Right cardiac atrium (tissue), 5 donors: Measurements from ENCODE around the gene FYTTD1. TPM values are rescaled to one million over a fixed set of nuclear protein-coding genes. Genes with fewer than 3 reads are reported as not detected.
"Not testable (repeated sequence)": the region's sequence is repeated elsewhere in the genome, so short reads cannot be mapped to it uniquely, and the experiment has no call there.

Experiments
- ATAC-seq, 2 donors: fragments of 200-7000 bp; cut with Tn5 transposase; one replicate each; pipeline versions ENCODE4 v1.8.0 to v1.9.1; 2020; ENCODE audit warnings: moderate library complexity in 2 of 2, mild to moderate bottlenecking in 1 of 2
- DNase-seq, 3 donors: peaks; one replicate each; pipeline ENCODE4 v3.0.0-alpha.2; 2020
- H3K27ac ChIP-seq: one replicate; pipeline ENCODE4 v1.5.1; 2013; ENCODE audit warnings: mild to moderate bottlenecking, low read length, control low read depth, moderate library complexity
- H3K27me3 ChIP-seq: one replicate; pipeline ENCODE4 v1.6.1; 2013; ENCODE audit not compliant: control insufficient read depth, insufficient read depth
- H3K4me1 ChIP-seq: one replicate; pipeline ENCODE4 v1.6.1; 2013; ENCODE audit warnings: low read length; ENCODE audit not compliant: control insufficient read depth, insufficient read depth
- H3K4me3 ChIP-seq: one replicate; pipeline ENCODE4 v1.5.1; 2013; ENCODE audit warnings: low read length, control low read depth
- H3K9me3 ChIP-seq: one replicate; pipeline ENCODE4 v1.6.1; 2013; ENCODE audit warnings: low read length; ENCODE audit not compliant: control insufficient read depth
- WGBS: extraction: QIAGEN DNeasy Blood & Tissue Kit; methylation state at CpG from one replicate; pipeline ENCODE4 v1.1.7; 2013; 5-methylcytosine and 5-hydroxymethylcytosine counted together
- intact Hi-C, 4 donors: fragments of 100-400 bp; cut with DNase I; formaldehyde crosslinking; loops; one replicate each; pipeline versions ENCODE4 v1.11.0 to v1.14.0; 2022 to 2023
- polyA plus RNA-seq: library from polyadenylated mRNA; stranded (reverse); fragments of 200-250 nt; gene quantifications from one replicate; pipeline ENCODE4 v1.2.3, GENCODE V29; 2013
- total RNA-seq, 4 donors: library from RNA; stranded (reverse); fragmentation: NEBNext Ultra II Directional; extraction: Animal tissue kit (Norgen Biotek cat#: 25700); gene quantifications; one replicate each; pipeline ENCODE4 v1.2.1, GENCODE V29; 2021
- donor health status: healthy with polysubstance abuse.
- donor health status: DM: no; HTN: yes; CAD: no.
- donor health status: DM: no; HTN: no; CAD: no.
- donor health status: DM: no; HTN: yes; CAD: no; lungs with severe emphysema.
- donor health status: DM: yes; HTN: yes; CAD: no.

The FYTTD1 gene
- total and polyA plus RNA-seq, 5 donors, result 17.2 to 61.0 (median 58.0) TPM

- no peak for DNase-seq
- no peaks in the 10 kb centered on the region for H3K4me1 ChIP-seq
- ATAC-seq, result no peak
- WGBS, result 94% methylated on average over 10 of the region's 10 CpGs
- H3K27me3 ChIP-seq, result no peaks in the 10 kb centered on the region
- no peak overlapping the region for H3K4me3 ChIP-seq
- H3K9me3 ChIP-seq, result no peaks in the 10 kb centered on the region
- H3K27ac ChIP-seq, result no peak overlapping the region
- intact Hi-C loops, result no loop called here
Measured at GRCh38 chr3:197720694-197721093, 29.0 kb upstream of the FYTTD1 start.

- no peak overlapping the region for H3K4me3 ChIP-seq
- ATAC-seq (no peak), DNase-seq (no peak)
- H3K9me3 ChIP-seq, result no peaks in the 10 kb centered on the region
- no peak overlapping the region for H3K27ac ChIP-seq
- no peaks in the 10 kb centered on the region for H3K27me3 ChIP-seq
- intact Hi-C loops, result no loop called here
- no peaks in the 10 kb centered on the region for H3K4me1 ChIP-seq
- WGBS, result 99% methylated on average over 2 of the region's 2 CpGs
Measured at GRCh38 chr3:197722734-197723133, 26.9 kb upstream of the FYTTD1 start.

- H3K4me1 ChIP-seq, H3K9me3 ChIP-seq, DNase-seq, H3K4me3 ChIP-seq, H3K27ac ChIP-seq, H3K27me3 ChIP-seq, intact Hi-C loops: not testable (repeated sequence)
- WGBS, result 97% methylated on average over 3 of the region's 3 CpGs
- peak; percentile 36 to 47 for ATAC-seq
Measured at GRCh38 chr3:197727878-197728277, 21.8 kb upstream of the FYTTD1 start.

- WGBS, result 79% methylated on average over 8 of the region's 8 CpGs
Measured at GRCh38 chr3:197728487-197728886, 21.2 kb upstream of the FYTTD1 start.

GRCh38 chr3:197730200-197730599 lies 19.5 kb upstream of the FYTTD1 start:
- WGBS, result 78% methylated on average over 2 of the region's 2 CpGs
- ATAC-seq (no peak), DNase-seq (no peak)
- Histone ChIP-seq H3K27me3 (no peaks in the 10 kb centered on the region), H3K4me1 (no peaks in the 10 kb centered on the region), H3K27ac (no peak overlapping the region), H3K4me3 (no peak overlapping the region), H3K9me3 (no peaks in the 10 kb centered on the region)
- intact Hi-C loops, result no loop called here

More at GRCh38 chr3:197728487-197728886, 21.2 kb upstream of the FYTTD1 start:
- Histone ChIP-seq H3K4me3 (no peak overlapping the region), H3K4me1 (no peaks in the 10 kb centered on the region), H3K27ac (no peak overlapping the region), H3K27me3 (no peaks in the 10 kb centered on the region), H3K9me3 (no peaks in the 10 kb centered on the region)
- no peak for ATAC-seq
- intact Hi-C loops, result no loop called here
- no peak for DNase-seq

- H3K4me3 ChIP-seq, ATAC-seq, H3K9me3 ChIP-seq, intact Hi-C loops, H3K4me1 ChIP-seq, DNase-seq, H3K27me3 ChIP-seq, H3K27ac ChIP-seq: not testable (repeated sequence)
- 92% methylated on average over 2 of the region's 5 CpGs for WGBS
Measured at GRCh38 chr3:197730770-197731169, 18.9 kb upstream of the FYTTD1 start.

- ATAC-seq, H3K4me3 ChIP-seq, intact Hi-C loops, H3K9me3 ChIP-seq, H3K27ac ChIP-seq, DNase-seq, H3K27me3 ChIP-seq, H3K4me1 ChIP-seq: not testable (repeated sequence)
- 97% methylated on average over 23 of the region's 27 CpGs for WGBS
Measured at GRCh38 chr3:197731483-197731882, 18.2 kb upstream of the FYTTD1 start.

- ATAC-seq, result no peak
- WGBS, result 93% methylated on average over 4 of the region's 4 CpGs
Measured at GRCh38 chr3:197733042-197733441, 16.6 kb upstream of the FYTTD1 start.

GRCh38 chr3:197734667-197735318 lies 14.9 kb upstream of the FYTTD1 start:
- Histone ChIP-seq H3K9me3 (no peaks in the 10 kb centered on the region), H3K4me3 (no peak overlapping the region), H3K27me3 (no peaks in the 10 kb centered on the region), H3K4me1 (peaks cover 2% of the 10 kb centered on the region), H3K27ac (no peak overlapping the region)
- WGBS, result 86% methylated on average over 7 of the region's 7 CpGs
- intact Hi-C loops, result no loop called here
- ATAC-seq (no peak), DNase-seq (no peak)

More at GRCh38 chr3:197733042-197733441, 16.6 kb upstream of the FYTTD1 start:
- intact Hi-C loops, result no loop called here
- Histone ChIP-seq H3K27me3 (no peaks in the 10 kb centered on the region), H3K4me3 (no peak overlapping the region), H3K4me1 (peaks cover 2% of the 10 kb centered on the region), H3K27ac (no peak overlapping the region), H3K9me3 (no peaks in the 10 kb centered on the region)
- DNase-seq, result no peak

- WGBS, result 1% methylated on average over 17 of the region's 17 CpGs
- Histone ChIP-seq H3K4me1 (peaks cover 2% of the 10 kb centered on the region), H3K4me3 (peak overlapping the region; percentile 85), H3K27ac (peak overlapping the region; percentile 57), H3K27me3 (no peaks in the 10 kb centered on the region), H3K9me3 (no peaks in the 10 kb centered on the region)
- DNase-seq (peak in 1 of 3 donors; percentile 22), ATAC-seq (peak; percentile 6 to 17)
- intact Hi-C loops, result no loop called here
Measured at GRCh38 chr3:197736010-197736490, 13.6 kb upstream of the FYTTD1 start.

- ATAC-seq (peak; percentile 100), DNase-seq (peak; percentile 96 to 98 (median 98))
- H3K27me3 ChIP-seq, result no peaks in the 10 kb centered on the region
- H3K4me3 ChIP-seq, result peak within 1 kb of the TSS; percentile 85
- under 1% methylated on average over 92 of the region's 92 CpGs for WGBS
- H3K27ac ChIP-seq, result peak within 1 kb of the TSS; percentile 80
- intact Hi-C loops, result no loop called here
- H3K4me1 ChIP-seq, result peaks cover 2% of the 10 kb centered on the region
- no peaks in the 10 kb centered on the region for H3K9me3 ChIP-seq
Measured at GRCh38 chr3:197736491-197737318, 13.0 kb upstream of the FYTTD1 start, which contains the start of gene RUBCN. Gene RUBCN (minus strand): TSS chr3:197736904. CDS start chr3:197736719, 185 bp downstream.
